ENCODE results near the gene CCDC70.
A peak's percentile ranks its signal among the peaks of the same experiment; 100 is the strongest.

The CCDC70 gene

GRCh38 chr13:51837016-51837415 is 24.8 kb upstream of the CCDC70 start:
- no peak for DNase-seq
- CTCF ChIA-PET = interaction anchor here (0.9 to 8.2 kb wide), 3 partner anchors 13 to 23 kb away, joined by 3 to 163 read pairs (median 7); no protein-coding TSS in a partner anchor
- no peak overlapping the region for H3K4me3 Mint-ChIP-seq
- peak overlapping the region; percentile 19 for H3K27ac Mint-ChIP-seq
- no peaks in the 10 kb centered on the region for H3K36me3 Mint-ChIP-seq
- peaks cover 27% of the 10 kb centered on the region for H3K27me3 Mint-ChIP-seq
- no peaks in the 10 kb centered on the region for H3K9me3 Mint-ChIP-seq
- peaks cover 51% of the 10 kb centered on the region for H3K4me1 Mint-ChIP-seq

- Mint-ChIP-seq H3K27ac (no peak overlapping the region), H3K36me3 (no peaks in the 10 kb centered on the region), H3K27me3 (peaks cover 16% of the 10 kb centered on the region), H3K4me3 (no peak overlapping the region), H3K4me1 (peaks cover 39% of the 10 kb centered on the region), H3K9me3 (no peaks in the 10 kb centered on the region)
- CTCF ChIA-PET = interaction anchor here (0.6 to 8.2 kb wide), 4 partner anchors 12 to 484 kb away, joined by 3 to 163 read pairs (median 5); no protein-coding TSS in a partner anchor
- DNase-seq = no peak
Measured at GRCh38 chr13:51838240-51838846, 23.4 kb upstream of the CCDC70 start.

- no peak overlapping the region for H3K27ac Mint-ChIP-seq
- no peak overlapping the region for H3K4me3 Mint-ChIP-seq
- no peaks in the 10 kb centered on the region for H3K9me3 Mint-ChIP-seq
- H3K36me3 Mint-ChIP-seq = no peaks in the 10 kb centered on the region
- peaks cover 29% of the 10 kb centered on the region for H3K4me1 Mint-ChIP-seq
- H3K27me3 Mint-ChIP-seq = peaks cover 12% of the 10 kb centered on the region
- no peak for DNase-seq
- CTCF ChIA-PET = interaction anchor here (0.8 kb wide), 2 partner anchors 10 to 17 kb away, joined by 3 read pairs; no protein-coding TSS in a partner anchor
Measured at GRCh38 chr13:51839711-51840540, 21.8 kb upstream of the CCDC70 start.

- no peaks in the 10 kb centered on the region for H3K9me3 Mint-ChIP-seq
- no peak for DNase-seq
- no peak overlapping the region for H3K27ac Mint-ChIP-seq
- H3K36me3 Mint-ChIP-seq = no peaks in the 10 kb centered on the region
- peaks cover 16% of the 10 kb centered on the region for H3K27me3 Mint-ChIP-seq
- H3K4me1 Mint-ChIP-seq = peaks cover 34% of the 10 kb centered on the region
- CTCF ChIA-PET = interaction anchor here (1.1 kb wide), 2 partner anchors 9 to 25 kb away, joined by 5 to 6 read pairs; no protein-coding TSS in a partner anchor
- H3K4me3 Mint-ChIP-seq = no peak overlapping the region
Measured at GRCh38 chr13:51840917-51841316, 20.9 kb upstream of the CCDC70 start.

- Mint-ChIP-seq H3K4me1 (peaks cover 27% of the 10 kb centered on the region), H3K27me3 (peaks cover 16% of the 10 kb centered on the region), H3K36me3 (no peaks in the 10 kb centered on the region), H3K4me3 (no peak overlapping the region), H3K9me3 (no peaks in the 10 kb centered on the region), H3K27ac (no peak overlapping the region)
- DNase-seq = no peak
- CTCF ChIA-PET = interaction anchor here (1.1 kb wide), 2 partner anchors 8 to 26 kb away, joined by 5 to 6 read pairs; no protein-coding TSS in a partner anchor
Measured at GRCh38 chr13:51841732-51842131, 20.0 kb upstream of the CCDC70 start.

GRCh38 chr13:51843529-51843928 is 18.2 kb upstream of the CCDC70 start:
- Mint-ChIP-seq H3K27me3 (peaks cover 16% of the 10 kb centered on the region), H3K4me3 (no peak overlapping the region)
- CTCF ChIA-PET = interaction anchor here (2.8 kb wide), 1 partner anchor 30 kb away, joined by 8 read pairs; no protein-coding TSS in a partner anchor

GRCh38 chr13:51844862-51845573 is 16.8 kb upstream of the CCDC70 start, which contains the start of gene TMEM272:
Gene TMEM272, minus strand, starts transcription at chr13:51845177. Its CDS starts 6,647 bp downstream, at chr13:51838530.
- H3K36me3 Mint-ChIP-seq = no peaks in the 10 kb centered on the region
- H3K4me3 Mint-ChIP-seq = no peak within 1 kb of the TSS
- H3K27me3 Mint-ChIP-seq = peaks cover 19% of the 10 kb centered on the region
- peaks cover 11% of the 10 kb centered on the region for H3K4me1 Mint-ChIP-seq
- CTCF ChIA-PET = interaction anchor here (1.0 to 2.9 kb wide), 10 partner anchors 10 to 282 kb away, joined by 3 to 16 read pairs (median 5); partner anchors contain the start of gene CCDC70
- H3K27ac Mint-ChIP-seq = no peak within 1 kb of the TSS
- no peaks in the 10 kb centered on the region for H3K9me3 Mint-ChIP-seq
- DNase-seq = peak; percentile 63

More at GRCh38 chr13:51843529-51843928, 18.2 kb upstream of the CCDC70 start:
- no peak overlapping the region for H3K27ac Mint-ChIP-seq
- no peak for DNase-seq
- H3K9me3 Mint-ChIP-seq = no peaks in the 10 kb centered on the region
- H3K36me3 Mint-ChIP-seq = no peaks in the 10 kb centered on the region
- peaks cover 11% of the 10 kb centered on the region for H3K4me1 Mint-ChIP-seq

GRCh38 chr13:51845574-51846318 is 16.0 kb upstream of the CCDC70 start:
- no peaks in the 10 kb centered on the region for H3K9me3 Mint-ChIP-seq
- H3K4me3 Mint-ChIP-seq = no peak overlapping the region
- peaks cover 11% of the 10 kb centered on the region for H3K4me1 Mint-ChIP-seq
- H3K27ac Mint-ChIP-seq = no peak overlapping the region
- no peak for DNase-seq
- no peaks in the 10 kb centered on the region for H3K36me3 Mint-ChIP-seq
- H3K27me3 Mint-ChIP-seq = peaks cover 14% of the 10 kb centered on the region
- CTCF ChIA-PET = interaction anchor here (0.6 to 2.9 kb wide), 11 partner anchors 10 to 282 kb away, joined by 3 to 16 read pairs (median 5); partner anchors contain the start of gene CCDC70

- no peak overlapping the region for H3K4me3 Mint-ChIP-seq
- H3K27me3 Mint-ChIP-seq = peaks cover 17% of the 10 kb centered on the region
- H3K27ac Mint-ChIP-seq = no peak overlapping the region
- no peak for DNase-seq
- peaks cover 11% of the 10 kb centered on the region for H3K4me1 Mint-ChIP-seq
- H3K36me3 Mint-ChIP-seq = no peaks in the 10 kb centered on the region
- H3K9me3 Mint-ChIP-seq = no peaks in the 10 kb centered on the region
- CTCF ChIA-PET = interaction anchor here (1.7 to 2.9 kb wide), 5 partner anchors 11 to 49 kb away, joined by 4 to 12 read pairs (median 5); partner anchors contain the start of gene CCDC70
Measured at GRCh38 chr13:51846756-51847155, 15.0 kb upstream of the CCDC70 start.

GRCh38 chr13:51848674-51849073 is 13.1 kb upstream of the CCDC70 start:
- Mint-ChIP-seq H3K36me3 (no peaks in the 10 kb centered on the region), H3K27ac (no peak overlapping the region), H3K4me1 (peaks cover 11% of the 10 kb centered on the region), H3K27me3 (peaks cover 20% of the 10 kb centered on the region), H3K4me3 (no peak overlapping the region), H3K9me3 (no peaks in the 10 kb centered on the region)
- CTCF ChIA-PET = interaction anchor here (0.6 to 3.0 kb wide), 6 partner anchors 11 to 47 kb away, joined by 3 to 31 read pairs (median 7); partner anchors contain the start of gene CCDC70
- no peak for DNase-seq

- no peaks in the 10 kb centered on the region for H3K36me3 Mint-ChIP-seq
- H3K9me3 Mint-ChIP-seq = no peaks in the 10 kb centered on the region
- peak; percentile 57 for DNase-seq
- peaks cover 11% of the 10 kb centered on the region for H3K4me1 Mint-ChIP-seq
- no peak overlapping the region for H3K27ac Mint-ChIP-seq
- CTCF ChIA-PET = interaction anchor here (0.6 to 3.0 kb wide), 15 partner anchors 8 to 242 kb away, joined by 3 to 31 read pairs (median 4); partner anchors contain the start of gene CCDC70
- H3K27me3 Mint-ChIP-seq = peaks cover 20% of the 10 kb centered on the region
- H3K4me3 Mint-ChIP-seq = no peak overlapping the region
Measured at GRCh38 chr13:51849145-51850101, 12.3 kb upstream of the CCDC70 start.

- no peaks in the 10 kb centered on the region for H3K9me3 Mint-ChIP-seq
- no peak for DNase-seq
- CTCF ChIA-PET = interaction anchor here (1.0 kb wide), 1 partner anchor 40 kb away, joined by 3 read pairs; no protein-coding TSS in a partner anchor
- H3K36me3 Mint-ChIP-seq = no peaks in the 10 kb centered on the region
- no peak overlapping the region for H3K27ac Mint-ChIP-seq
- H3K4me1 Mint-ChIP-seq = no peaks in the 10 kb centered on the region
- peaks cover 25% of the 10 kb centered on the region for H3K27me3 Mint-ChIP-seq
- H3K4me3 Mint-ChIP-seq = no peak overlapping the region
Measured at GRCh38 chr13:51856027-51856736, 5.6 kb upstream of the CCDC70 start.

Data from activated naive CD4-positive, alpha-beta T cell treated with anti-CD3 and anti-CD28 coated beads, Interleukin-2, amount 10 ng/mL, durations not matched to agents 7 days and 5 days (primary cell).